Measurements from ENCODE around the gene HOXB3. TPM values are rescaled to one million over a fixed set of nuclear protein-coding genes. Genes with fewer than 3 reads are reported as not detected.
A peak's percentile ranks its signal among the peaks of the same experiment; 100 is the strongest.

Gene HOXB3
- total RNA-seq, 5 donors from 2014 or later (not counting 1 experiment from before 2014, with no cell fraction given), result 3.5 to 7.7 (median 4.2) TPM

GRCh38 chr17:48568499-48569239, 21.4 kb downstream of the HOXB3 start:
- ChIA-PET POLR2A (no interaction called here), CTCF (interaction anchor here in 1 of 2 donors (0.7 kb wide), 1 partner anchor 21 kb away, joined by 3 read pairs; no protein-coding TSS in a partner anchor)
- DNase-seq (no peak), ATAC-seq (replicated peaks in 1 of 4) (no peak)
- peaks cover 15% of the 10 kb centered on the region for H3K36me3 Mint-ChIP-seq
- no peaks in the 10 kb centered on the region for H3K9me3 ChIP-seq
- H3K27me3 ChIP-seq (replicated peaks in 1 of 2; ENCODE audit: control insufficient read depth in 2 of 2, extremely low read depth in 1 of 2, insufficient read depth in 2 of 2, low read length in 1 of 2), result peaks cover 0 to 38% of the 10 kb centered on the region in 2 experiments
- peaks cover 0 to 4% of the 10 kb centered on the region in 2 donors for H3K36me3 ChIP-seq (ENCODE audit: control insufficient read depth in 2 of 2, extremely low read depth in 1 of 2, insufficient read depth in 1 of 2, low read length in 1 of 2)
- peaks cover 0 to 24% of the 10 kb centered on the region in 2 donors for H3K27me3 Mint-ChIP-seq
- H3K27ac ChIP-seq (ENCODE audit: low read length), result no peak overlapping the region
- peak overlapping the region in 2 of 3 donors; percentile 5 to 55 for H3K4me3 Mint-ChIP-seq
- H3K4me3 ChIP-seq (ENCODE audit: control insufficient read depth in 1 of 2, extremely low read depth in 1 of 2, low read length in 1 of 2), result no peak overlapping the region
- H3K4me1 ChIP-seq (ENCODE audit: control insufficient read depth in 1 of 2, extremely low read depth in 1 of 2, insufficient read depth in 2 of 2, low read length in 2 of 2), result no peaks in the 10 kb centered on the region
- no peaks in the 10 kb centered on the region for H3K9me3 Mint-ChIP-seq
- H3K27ac Mint-ChIP-seq, result no peak overlapping the region
- H3K4me1 Mint-ChIP-seq, result peaks cover 0 to 19% (median 12%) of the 10 kb centered on the region in 3 donors
- WGBS (ENCODE audit: insufficient coverage), result 67% methylated on average over 6 of the region's 33 CpGs

- peaks cover 15% of the 10 kb centered on the region for H3K36me3 Mint-ChIP-seq
- peaks cover 0 to 16% (median 13%) of the 10 kb centered on the region in 3 donors for H3K4me1 Mint-ChIP-seq
- CTCF ChIA-PET, result interaction anchor here in 1 of 2 donors (0.6 to 0.7 kb wide), 2 partner anchors 20 to 489 kb away, joined by 3 read pairs; no protein-coding TSS in a partner anchor
- Histone ChIP-seq H3K36me3 (ENCODE audit: control insufficient read depth in 2 of 2, extremely low read depth in 1 of 2, insufficient read depth in 1 of 2, low read length in 1 of 2) (peaks cover 0 to 4% of the 10 kb centered on the region in 2 donors), H3K9me3 (no peaks in the 10 kb centered on the region), H3K4me3 (ENCODE audit: control insufficient read depth in 1 of 2, extremely low read depth in 1 of 2, low read length in 1 of 2) (no peak overlapping the region), H3K27ac (ENCODE audit: low read length) (no peak overlapping the region), H3K4me1 (ENCODE audit: control insufficient read depth in 1 of 2, extremely low read depth in 1 of 2, insufficient read depth in 2 of 2, low read length in 2 of 2) (no peaks in the 10 kb centered on the region), H3K27me3 (replicated peaks in 1 of 2; ENCODE audit: control insufficient read depth in 2 of 2, extremely low read depth in 1 of 2, insufficient read depth in 2 of 2, low read length in 1 of 2) (peaks cover 0 to 41% of the 10 kb centered on the region in 2 experiments)
- H3K27ac Mint-ChIP-seq, result no peak overlapping the region
- DNase-seq (no peak), ATAC-seq (replicated peaks in 1 of 4) (no peak)
- peaks cover 6 to 26% of the 10 kb centered on the region in 2 donors for H3K27me3 Mint-ChIP-seq
- 100% methylated on average over 1 of the region's 2 CpGs for WGBS (ENCODE audit: insufficient coverage)
- no peaks in the 10 kb centered on the region for H3K9me3 Mint-ChIP-seq
- H3K4me3 Mint-ChIP-seq, result peak overlapping the region in 1 of 3 donors; percentile 55
- POLR2A ChIA-PET, result no interaction called here
These were observed 22.2 kb downstream of the HOXB3 start for GRCh38 chr17:48567646-48568354.

GRCh38 chr17:48567209-48567608, 22.8 kb downstream of the HOXB3 start:
- Histone ChIP-seq H3K27me3 (replicated peaks in 1 of 2; ENCODE audit: control insufficient read depth in 2 of 2, extremely low read depth in 1 of 2, insufficient read depth in 2 of 2, low read length in 1 of 2) (peaks cover 0 to 41% of the 10 kb centered on the region in 2 experiments), H3K9me3 (no peaks in the 10 kb centered on the region), H3K36me3 (ENCODE audit: control insufficient read depth in 2 of 2, extremely low read depth in 1 of 2, insufficient read depth in 1 of 2, low read length in 1 of 2) (peaks cover 0 to 4% of the 10 kb centered on the region in 2 donors), H3K4me1 (ENCODE audit: control insufficient read depth in 1 of 2, extremely low read depth in 1 of 2, insufficient read depth in 2 of 2, low read length in 2 of 2) (peaks cover 0 to 4% of the 10 kb centered on the region in 2 experiments), H3K27ac (ENCODE audit: low read length) (no peak overlapping the region), H3K4me3 (ENCODE audit: control insufficient read depth in 1 of 2, extremely low read depth in 1 of 2, low read length in 1 of 2) (no peak overlapping the region)
- Mint-ChIP-seq H3K9me3 (no peaks in the 10 kb centered on the region), H3K4me1 (peaks cover 0 to 20% (median 13%) of the 10 kb centered on the region in 3 donors), H3K36me3 (peaks cover 15% of the 10 kb centered on the region), H3K27ac (no peak overlapping the region), H3K4me3 (no peak overlapping the region), H3K27me3 (peaks cover 7 to 26% of the 10 kb centered on the region in 2 donors)
- WGBS (ENCODE audit: insufficient coverage), result 74% methylated on average over 6 of the region's 6 CpGs
- ATAC-seq (replicated peaks in 1 of 4), result no peak
- POLR2A ChIA-PET, result no interaction called here
- no peak for DNase-seq
- CTCF ChIA-PET, result interaction anchor here in 1 of 2 donors (0.6 kb wide), 1 partner anchor 488 kb away, joined by 3 read pairs; no protein-coding TSS in a partner anchor

GRCh38 chr17:48566717-48567116, 23.3 kb downstream of the HOXB3 start:
- Histone ChIP-seq H3K9me3 (no peaks in the 10 kb centered on the region), H3K27me3 (replicated peaks in 1 of 2; ENCODE audit: control insufficient read depth in 2 of 2, extremely low read depth in 1 of 2, insufficient read depth in 2 of 2, low read length in 1 of 2) (peaks cover 0 to 41% of the 10 kb centered on the region in 2 experiments), H3K4me1 (ENCODE audit: control insufficient read depth in 1 of 2, extremely low read depth in 1 of 2, insufficient read depth in 2 of 2, low read length in 2 of 2) (peaks cover 1 to 9% of the 10 kb centered on the region in 2 experiments), H3K36me3 (ENCODE audit: control insufficient read depth in 2 of 2, extremely low read depth in 1 of 2, insufficient read depth in 1 of 2, low read length in 1 of 2) (peaks cover 0 to 4% of the 10 kb centered on the region in 2 donors), H3K4me3 (ENCODE audit: control insufficient read depth in 1 of 2, extremely low read depth in 1 of 2, low read length in 1 of 2) (no peak overlapping the region), H3K27ac (ENCODE audit: low read length) (no peak overlapping the region)
- WGBS (ENCODE audit: insufficient coverage), result no CpG with 5 or more reads among the region's 2 CpGs
- Mint-ChIP-seq H3K4me3 (no peak overlapping the region), H3K27me3 (peaks cover 7 to 26% of the 10 kb centered on the region in 2 donors), H3K36me3 (peaks cover 12% of the 10 kb centered on the region), H3K27ac (no peak overlapping the region), H3K4me1 (peaks cover 0 to 23% (median 14%) of the 10 kb centered on the region in 3 donors), H3K9me3 (no peaks in the 10 kb centered on the region)
- ATAC-seq (replicated peaks in 1 of 4) (no peak), DNase-seq (no peak)
- ChIA-PET POLR2A (no interaction called here), CTCF (no interaction called here)

GRCh38 chr17:48565925-48566710, 23.9 kb downstream of the HOXB3 start:
- Histone ChIP-seq H3K9me3 (no peaks in the 10 kb centered on the region), H3K36me3 (ENCODE audit: control insufficient read depth in 2 of 2, extremely low read depth in 1 of 2, insufficient read depth in 1 of 2, low read length in 1 of 2) (no peaks in the 10 kb centered on the region), H3K4me3 (ENCODE audit: control insufficient read depth in 1 of 2, extremely low read depth in 1 of 2, low read length in 1 of 2) (no peak overlapping the region), H3K4me1 (ENCODE audit: control insufficient read depth in 1 of 2, extremely low read depth in 1 of 2, insufficient read depth in 2 of 2, low read length in 2 of 2) (peaks cover 2 to 15% of the 10 kb centered on the region in 2 experiments), H3K27ac (ENCODE audit: low read length) (no peak overlapping the region), H3K27me3 (replicated peaks in 1 of 2; ENCODE audit: control insufficient read depth in 2 of 2, extremely low read depth in 1 of 2, insufficient read depth in 2 of 2, low read length in 1 of 2) (peaks cover 0 to 42% of the 10 kb centered on the region in 2 experiments)
- H3K27ac Mint-ChIP-seq, result no peak overlapping the region
- no peaks in the 10 kb centered on the region for H3K9me3 Mint-ChIP-seq
- ChIA-PET POLR2A (interaction anchor here in 1 of 2 donors (0.5 kb wide), 1 partner anchor 11 kb away, joined by 4 read pairs; no protein-coding TSS in a partner anchor), CTCF (interaction anchor here in 1 of 2 donors (0.5 kb wide), 1 partner anchor 267 kb away, joined by 4 read pairs; no protein-coding TSS in a partner anchor)
- peaks cover 7 to 26% of the 10 kb centered on the region in 2 donors for H3K27me3 Mint-ChIP-seq
- no peak for DNase-seq
- H3K4me3 Mint-ChIP-seq, result no peak overlapping the region
- H3K4me1 Mint-ChIP-seq, result peaks cover 0 to 27% (median 16%) of the 10 kb centered on the region in 3 donors
- 100% methylated on average over 1 of the region's 4 CpGs for WGBS (ENCODE audit: insufficient coverage)
- ATAC-seq (replicated peaks in 1 of 4), result no peak
- H3K36me3 Mint-ChIP-seq, result peaks cover 8% of the 10 kb centered on the region

Measured in T-cell (primary cell).